HG03060 (cell line): ENCODE measurements around the gene IMMP2L.

Source experiments
- ATAC-seq: cut with Tn5 transposase; IDR thresholded peaks from one replicate; pipeline ENCODE4 v1.9.1; 2021; ENCODE audit warnings: low read depth, moderate number of reproducible peaks; ENCODE audit not compliant: unreplicated experiment

Gene IMMP2L

GRCh38 chr7:111560773-111561653, 1.3 kb downstream of the IMMP2L start:
- ATAC-seq: no peak

GRCh38 chr7:111558991-111559390, 3.3 kb downstream of the IMMP2L start:
- peak; percentile 70 for ATAC-seq

GRCh38 chr7:111556977-111557376, 5.3 kb downstream of the IMMP2L start:
- no peak for ATAC-seq

- no peak for ATAC-seq
Measured at GRCh38 chr7:111554086-111554485, 8.2 kb downstream of the IMMP2L start.

- ATAC-seq: no peak
Measured at GRCh38 chr7:111541067-111541466, 21.2 kb downstream of the IMMP2L start.

- no peak for ATAC-seq
Measured at GRCh38 chr7:111540199-111540815, 22.0 kb downstream of the IMMP2L start.

GRCh38 chr7:111537134-111537533, 25.2 kb downstream of the IMMP2L start:
- ATAC-seq: no peak

GRCh38 chr7:111535142-111535870, 27.0 kb downstream of the IMMP2L start:
- no peak for ATAC-seq

- ATAC-seq: no peak
Measured at GRCh38 chr7:111532625-111533024, 29.7 kb downstream of the IMMP2L start.

GRCh38 chr7:111531993-111532392, 30.3 kb downstream of the IMMP2L start:
- ATAC-seq: peak; percentile 31

- ATAC-seq: no peak
Measured at GRCh38 chr7:111530356-111530668, 32.0 kb downstream of the IMMP2L start.

- ATAC-seq: no peak
Measured at GRCh38 chr7:111529507-111530355, 32.6 kb downstream of the IMMP2L start.

GRCh38 chr7:111528331-111528730, 34.0 kb downstream of the IMMP2L start:
- ATAC-seq: peak; percentile 56

- no peak for ATAC-seq
Measured at GRCh38 chr7:111527545-111527944, 34.7 kb downstream of the IMMP2L start.

- no peak for ATAC-seq
Measured at GRCh38 chr7:111525100-111525499, 37.2 kb downstream of the IMMP2L start.

- no peak for ATAC-seq
Measured at GRCh38 chr7:111521660-111522059, 40.6 kb downstream of the IMMP2L start.

- ATAC-seq: no peak
Measured at GRCh38 chr7:111518264-111518663, 44.0 kb downstream of the IMMP2L start.

- no peak for ATAC-seq
Measured at GRCh38 chr7:111517549-111517951, 44.7 kb downstream of the IMMP2L start.

- ATAC-seq: no peak
Measured at GRCh38 chr7:111516612-111517011, 45.7 kb downstream of the IMMP2L start.

GRCh38 chr7:111513566-111513965, 48.7 kb downstream of the IMMP2L start:
- no peak for ATAC-seq

GRCh38 chr7:111511845-111512244, 50.4 kb downstream of the IMMP2L start:
- no peak for ATAC-seq
